SIG-M5 (cell line): ENCODE data around the gene HOXA5.

Source experiments
- DNase-seq: peaks from one replicate; lab custom pipeline; 2025; lab: John Stamatoyannopoulos, UW

The HOXA5 gene

GRCh38 chr7:27106181-27106900, 37.1 kb downstream of the HOXA5 start:
- DNase-seq = no peak

GRCh38 chr7:27105301-27106031, 38.0 kb downstream of the HOXA5 start:
- DNase-seq = no peak

GRCh38 chr7:27104341-27105058, 39.0 kb downstream of the HOXA5 start:
- DNase-seq = no peak

GRCh38 chr7:27103489-27104226, 39.8 kb downstream of the HOXA5 start:
- no peak for DNase-seq

- no peak for DNase-seq
Measured at GRCh38 chr7:27102581-27103442, 40.7 kb downstream of the HOXA5 start, which contains the start of gene HOXA2. Gene HOXA2 (minus strand): TSS chr7:27102683. CDS start chr7:27102500, 183 bp downstream.

- no peak for DNase-seq
Measured at GRCh38 chr7:27101957-27102580, 41.4 kb downstream of the HOXA5 start.

GRCh38 chr7:27101171-27101956, 42.1 kb downstream of the HOXA5 start:
- DNase-seq = no peak

GRCh38 chr7:27100694-27101170, 42.7 kb downstream of the HOXA5 start:
- no peak for DNase-seq

GRCh38 chr7:27099453-27100370, 43.8 kb downstream of the HOXA5 start:
- no peak for DNase-seq

- DNase-seq = no peak
Measured at GRCh38 chr7:27098578-27099451, 44.7 kb downstream of the HOXA5 start.

GRCh38 chr7:27097686-27098577, 45.5 kb downstream of the HOXA5 start:
- DNase-seq = no peak

GRCh38 chr7:27096768-27097514, 46.5 kb downstream of the HOXA5 start:
- no peak for DNase-seq

- peak; percentile 23 for DNase-seq
Measured at GRCh38 chr7:27095897-27096767, 47.3 kb downstream of the HOXA5 start, which contains the start of gene HOXA1. Gene HOXA1 (minus strand): TSS chr7:27096000. CDS start chr7:27095912, 88 bp downstream.

- DNase-seq = no peak
Measured at GRCh38 chr7:27095050-27095896, 48.2 kb downstream of the HOXA5 start.
